ENCODE data around the gene MICA.

MICA gene

DNA sequence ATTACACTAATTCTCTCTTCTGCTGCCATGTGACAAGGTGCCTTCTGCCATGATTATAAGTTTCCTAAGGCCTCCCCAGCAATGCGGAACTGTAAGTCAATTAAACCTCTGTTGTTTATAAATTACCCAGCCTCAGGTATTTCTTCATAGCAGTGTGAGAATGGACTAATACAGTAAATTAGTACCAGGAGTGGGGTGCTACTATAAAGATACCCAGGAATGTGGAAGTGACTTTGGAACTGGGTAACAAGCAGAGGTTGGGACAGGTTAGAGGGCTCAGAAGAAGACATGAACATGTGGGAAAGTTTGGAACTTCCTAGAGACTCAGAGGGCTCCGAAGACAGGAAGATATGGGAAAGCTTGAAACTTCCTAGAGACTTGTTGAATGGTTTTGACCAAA lies 34.8 kb downstream of the MICA start:
- TF ChIP-seq, protein P1, sequence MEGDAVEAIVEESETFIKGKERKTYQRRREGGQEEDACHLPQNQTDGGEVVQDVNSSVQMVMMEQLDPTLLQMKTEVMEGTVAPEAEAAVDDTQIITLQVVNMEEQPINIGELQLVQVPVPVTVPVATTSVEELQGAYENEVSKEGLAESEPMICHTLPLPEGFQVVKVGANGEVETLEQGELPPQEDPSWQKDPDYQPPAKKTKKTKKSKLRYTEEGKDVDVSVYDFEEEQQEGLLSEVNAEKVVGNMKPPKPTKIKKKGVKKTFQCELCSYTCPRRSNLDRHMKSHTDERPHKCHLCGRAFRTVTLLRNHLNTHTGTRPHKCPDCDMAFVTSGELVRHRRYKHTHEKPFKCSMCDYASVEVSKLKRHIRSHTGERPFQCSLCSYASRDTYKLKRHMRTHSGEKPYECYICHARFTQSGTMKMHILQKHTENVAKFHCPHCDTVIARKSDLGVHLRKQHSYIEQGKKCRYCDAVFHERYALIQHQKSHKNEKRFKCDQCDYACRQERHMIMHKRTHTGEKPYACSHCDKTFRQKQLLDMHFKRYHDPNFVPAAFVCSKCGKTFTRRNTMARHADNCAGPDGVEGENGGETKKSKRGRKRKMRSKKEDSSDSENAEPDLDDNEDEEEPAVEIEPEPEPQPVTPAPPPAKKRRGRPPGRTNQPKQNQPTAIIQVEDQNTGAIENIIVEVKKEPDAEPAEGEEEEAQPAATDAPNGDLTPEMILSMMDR (IDR thresholded peaks at IDR 0.05; ENCODE audit: low read length) = no peak
- TF ChIP-seq EZH2 (IDR thresholded peaks at IDR 0.05; ENCODE audit: borderline replicate concordance, low read length) = no peak
- H3K4me2 ChIP-seq (ENCODE audit: low read length) = no peak overlapping the region
- 0 out of 2 replicates have a peak, but pooled peaks cover 6% of the 10 kb centered on the region for H3K9me3 ChIP-seq (ENCODE audit: low read length)

DNA sequence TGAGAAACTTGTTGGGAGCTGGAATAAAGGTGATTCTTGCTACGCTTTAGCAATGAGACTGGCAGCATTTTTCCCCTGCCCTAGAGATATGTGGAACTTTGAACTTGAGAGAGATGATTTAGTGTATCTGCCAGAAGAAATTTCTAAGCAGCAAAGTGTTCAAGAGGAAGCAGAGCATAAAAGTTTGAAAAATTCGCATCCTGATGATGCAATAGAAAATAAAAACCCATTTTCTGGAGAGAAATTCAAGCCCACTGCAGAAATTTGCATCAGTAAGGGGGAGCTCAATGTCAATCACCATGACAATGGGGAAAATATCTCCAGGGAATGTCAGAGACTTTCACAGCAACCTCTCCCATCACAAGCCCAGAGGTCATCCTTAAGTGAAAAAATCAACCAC lies 35.3 kb downstream of the MICA start:
- TF ChIP-seq EZH2 (IDR thresholded peaks at IDR 0.05; ENCODE audit: borderline replicate concordance, low read length) = no peak
- TF ChIP-seq, protein P1 (IDR thresholded peaks at IDR 0.05; ENCODE audit: low read length) = no peak
- Histone ChIP-seq H3K9me3 (ENCODE audit: low read length) (0 out of 2 replicates have a peak, but pooled peaks cover 6% of the 10 kb centered on the region), H3K4me1 (ENCODE audit: insufficient read depth, low read length, severe bottlenecking) (no peaks in the 10 kb centered on the region), H2AFZ (ENCODE audit: low read length) (no peak overlapping the region), H3K4me2 (ENCODE audit: low read length) (no peak overlapping the region), H3K4me3 (ENCODE audit: low read depth, low read length, poor library complexity, severe bottlenecking) (no peak overlapping the region), H3K27me3 (ENCODE audit: insufficient read depth, low read length) (no peaks in the 10 kb centered on the region; the same call in 1 of the 2 replicates), H3K27ac (ENCODE audit: low read depth, low read length, poor library complexity, severe bottlenecking) (no peak overlapping the region), H4K20me1 (ENCODE audit: insufficient read depth, low read length) (no peaks in the 10 kb centered on the region), H3K36me3 (ENCODE audit: insufficient read depth, low read length) (no peaks in the 10 kb centered on the region; the same call in 1 of the 2 replicates), H3K79me2 (ENCODE audit: insufficient read depth, low read length) (no peaks in the 10 kb centered on the region), H3K9me2 (ENCODE audit: low read depth, low read length) (no peaks in the 10 kb centered on the region), H3K9ac (ENCODE audit: low read length) (no peak overlapping the region), H3F3A (ENCODE audit: insufficient read depth, low read length) (no peaks in the 10 kb centered on the region)

More for the DNA sequence above, 34.8 kb downstream of the MICA start:
- Histone ChIP-seq H3F3A (ENCODE audit: insufficient read depth, low read length) (no peaks in the 10 kb centered on the region), H3K36me3 (ENCODE audit: insufficient read depth, low read length) (no peaks in the 10 kb centered on the region; the same call in 1 of the 2 replicates), H3K27me3 (ENCODE audit: insufficient read depth, low read length) (no peaks in the 10 kb centered on the region; the same call in 1 of the 2 replicates), H4K20me1 (ENCODE audit: insufficient read depth, low read length) (no peaks in the 10 kb centered on the region), H3K27ac (ENCODE audit: low read depth, low read length, poor library complexity, severe bottlenecking) (no peak overlapping the region), H3K4me1 (ENCODE audit: insufficient read depth, low read length, severe bottlenecking) (no peaks in the 10 kb centered on the region), H3K9me2 (ENCODE audit: low read depth, low read length) (no peaks in the 10 kb centered on the region), H2AFZ (ENCODE audit: low read length) (no peak overlapping the region), H3K4me3 (ENCODE audit: low read depth, low read length, poor library complexity, severe bottlenecking) (no peak overlapping the region), H3K79me2 (ENCODE audit: insufficient read depth, low read length) (no peaks in the 10 kb centered on the region), H3K9ac (ENCODE audit: low read length) (no peak overlapping the region)

DNA sequence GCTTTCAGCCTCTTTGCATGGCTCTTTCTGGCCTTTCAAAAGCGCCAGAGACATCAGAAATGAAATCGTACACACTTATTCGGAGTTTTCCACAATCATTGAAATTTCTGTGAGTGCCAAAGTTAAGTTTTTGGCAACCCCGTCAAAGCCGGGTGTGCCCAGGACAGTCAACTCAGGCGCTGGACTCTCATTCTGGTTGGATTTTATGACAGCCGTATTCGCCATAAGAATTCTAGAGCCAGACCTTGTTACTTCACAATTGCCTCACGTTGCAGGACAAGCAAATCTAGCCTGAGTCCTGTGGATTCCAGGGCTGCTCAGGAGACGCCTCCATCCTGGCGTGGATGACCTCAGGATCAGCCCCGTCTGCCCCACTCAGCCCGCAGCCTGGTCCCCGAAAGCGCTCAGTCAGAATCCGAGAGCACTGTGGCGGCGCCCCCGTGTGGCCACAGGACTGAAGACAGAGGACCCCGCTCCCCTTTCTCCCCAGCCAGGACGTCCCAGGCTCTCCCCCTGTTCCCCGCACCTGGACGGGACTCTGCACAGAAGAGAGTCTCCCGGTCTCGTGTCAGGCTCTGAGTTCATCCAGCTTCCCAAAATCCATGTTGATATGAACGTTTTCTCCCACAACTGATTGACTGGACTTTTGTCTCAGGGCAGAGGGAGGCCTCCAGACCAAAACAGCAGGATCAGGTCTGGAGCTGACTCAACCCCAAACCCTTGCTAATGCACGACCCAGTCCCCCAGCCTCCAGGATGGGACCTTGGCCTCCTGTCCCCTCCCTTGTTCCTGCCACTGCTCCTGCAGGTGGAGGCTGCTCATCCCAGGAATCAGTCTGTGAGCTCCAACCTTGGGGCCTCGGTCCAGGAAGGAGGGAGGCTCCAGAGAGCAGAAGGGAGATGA lies 38.2 kb downstream of the MICA start:
- Histone ChIP-seq H3K4me2 (ENCODE audit: low read length) (no peak overlapping the region), H3K4me3 (ENCODE audit: low read depth, low read length, poor library complexity, severe bottlenecking) (no peak overlapping the region), H2AFZ (ENCODE audit: low read length) (no peak overlapping the region)

More for the DNA sequence above, 38.2 kb downstream of the MICA start:
- Histone ChIP-seq H3K4me1 (ENCODE audit: insufficient read depth, low read length, severe bottlenecking) (no peaks in the 10 kb centered on the region), H3K9me2 (ENCODE audit: low read depth, low read length) (no peaks in the 10 kb centered on the region), H3K9ac (ENCODE audit: low read length) (no peak overlapping the region), H3K27me3 (ENCODE audit: insufficient read depth, low read length) (no peaks in the 10 kb centered on the region; the same call in 1 of the 2 replicates), H3F3A (ENCODE audit: insufficient read depth, low read length) (no peaks in the 10 kb centered on the region), H3K27ac (ENCODE audit: low read depth, low read length, poor library complexity, severe bottlenecking) (no peak overlapping the region), H3K9me3 (ENCODE audit: low read length) (0 out of 2 replicates have a peak, but pooled peaks cover 6% of the 10 kb centered on the region), H4K20me1 (ENCODE audit: insufficient read depth, low read length) (no peaks in the 10 kb centered on the region), H3K79me2 (ENCODE audit: insufficient read depth, low read length) (no peaks in the 10 kb centered on the region), H3K36me3 (ENCODE audit: insufficient read depth, low read length) (no peaks in the 10 kb centered on the region; the same call in 1 of the 2 replicates)
- TF ChIP-seq, protein P1 (IDR thresholded peaks at IDR 0.05; ENCODE audit: low read length) = peak; percentile 78
- no peak for TF ChIP-seq EZH2 (IDR thresholded peaks at IDR 0.05; ENCODE audit: borderline replicate concordance, low read length)

All from OCI-LY1 (cell line).